Osteoblast (primary cell): ENCODE results near the gene INAFM2. TPM values are rescaled to one million over a fixed set of nuclear protein-coding genes. Genes with fewer than 3 reads are reported as not detected.

Source experiments
- DNase-seq: peaks from one replicate; pipeline ENCODE4 v3.0.0; 2011; ENCODE audit warnings: low spot score, mixed read lengths; ENCODE audit not compliant: insufficient read length; ENCODE audit errors: missing footprints
- H2AFZ ChIP-seq: 2 replicates; pipeline ENCODE4 v1.6.0; 2011; ENCODE audit warnings: mild to moderate bottlenecking, low read length
- H3K27ac ChIP-seq: 2 replicates; pipeline ENCODE4 v1.5.1; 2011; ENCODE audit warnings: mild to moderate bottlenecking, low read depth, low read length, moderate library complexity
- H3K27me3 ChIP-seq: 2 replicates; pipeline ENCODE4 v1.6.0; 2012; ENCODE audit warnings: mild to moderate bottlenecking, control low read depth, inconsistent platforms, low read length, moderate library complexity; ENCODE audit not compliant: insufficient read depth
- H3K36me3 ChIP-seq: 2 replicates; pipeline ENCODE4 v1.5.1; 2011; ENCODE audit warnings: mild to moderate bottlenecking, low read length, control low read depth, moderate library complexity; ENCODE audit not compliant: insufficient read depth
- H3K4me1 ChIP-seq: 2 replicates; pipeline ENCODE4 v1.5.1; 2011; ENCODE audit warnings: mild to moderate bottlenecking, low read length, control low read depth, moderate library complexity; ENCODE audit not compliant: insufficient read depth
- H3K4me2 ChIP-seq: 2 replicates; pipeline ENCODE4 v1.6.0; 2011; ENCODE audit warnings: mild to moderate bottlenecking, low read length; ENCODE audit not compliant: insufficient read depth
- H3K4me3 ChIP-seq: fragments of 200-600 bp; sonication (generic); 3 replicates; pipeline ENCODE4 v1.5.1; 2012; ENCODE audit warnings: mild to moderate bottlenecking, low read length, inconsistent platforms; ENCODE audit not compliant: insufficient read depth
- H3K79me2 ChIP-seq: 2 replicates; pipeline ENCODE4 v1.6.0; 2012; ENCODE audit warnings: mild to moderate bottlenecking, low read length, control low read depth, inconsistent platforms; ENCODE audit not compliant: insufficient read depth
- H3K9me3 ChIP-seq: 2 replicates; pipeline ENCODE4 v1.5.1; 2011; ENCODE audit warnings: low read depth, low read length, control low read depth
- H4K20me1 ChIP-seq: 2 replicates; pipeline ENCODE4 v1.6.0; 2012; ENCODE audit warnings: mild to moderate bottlenecking, low read length, control low read depth; ENCODE audit not compliant: insufficient read depth
- CTCF ChIP-seq: IDR thresholded peaks from 2 replicates; pipeline ENCODE4 v1.5.1; 2011; ENCODE audit warnings: mild to moderate bottlenecking, low read depth, low read length, moderate library complexity; ENCODE audit errors: extremely low read depth
- total RNA-seq: library from RNA; depleted of rRNA; stranded (reverse); fragments of >200 nt; gene quantifications from 2 replicates; pipeline ENCODE4 v1.2.3, GENCODE V29; 2012

INAFM2 gene
- total RNA-seq, 1 donor, result 17.7 TPM

DNA sequence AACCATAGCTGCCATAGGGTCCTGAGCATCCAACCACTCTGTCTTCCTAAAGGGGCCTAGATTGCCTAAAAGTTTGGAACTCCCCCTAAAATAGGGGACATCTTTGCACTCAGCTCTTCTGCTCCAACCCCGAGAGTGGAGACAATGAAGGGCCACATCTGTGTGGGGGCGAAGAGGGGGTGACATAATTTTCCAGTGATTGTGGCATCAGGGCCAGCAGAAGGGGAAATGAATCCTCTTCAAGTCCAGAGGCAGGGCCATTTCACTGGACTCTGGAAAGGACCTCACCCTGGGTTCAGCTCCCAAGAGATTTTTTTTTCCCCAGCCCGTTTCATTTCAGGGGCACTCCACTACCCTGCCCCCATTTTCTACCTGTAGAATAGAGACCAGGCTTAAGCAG lies 36.0 kb upstream of the INAFM2 start:
- H3K27ac ChIP-seq, result no peak overlapping the region
- peaks cover 2% of the 10 kb centered on the region for H3K4me1 ChIP-seq
- no peak overlapping the region for H3K4me3 ChIP-seq
- no peak overlapping the region for H3K4me2 ChIP-seq
- no peaks in the 10 kb centered on the region for H4K20me1 ChIP-seq
- H2AFZ ChIP-seq, result no peak overlapping the region
- H3K27me3 ChIP-seq, result peaks cover 30% of the 10 kb centered on the region
- H3K79me2 ChIP-seq, result no peaks in the 10 kb centered on the region
- no peaks in the 10 kb centered on the region for H3K36me3 ChIP-seq
- no peaks in the 10 kb centered on the region for H3K9me3 ChIP-seq
- no peak for DNase-seq
- TF ChIP-seq CTCF, result no peak

DNA sequence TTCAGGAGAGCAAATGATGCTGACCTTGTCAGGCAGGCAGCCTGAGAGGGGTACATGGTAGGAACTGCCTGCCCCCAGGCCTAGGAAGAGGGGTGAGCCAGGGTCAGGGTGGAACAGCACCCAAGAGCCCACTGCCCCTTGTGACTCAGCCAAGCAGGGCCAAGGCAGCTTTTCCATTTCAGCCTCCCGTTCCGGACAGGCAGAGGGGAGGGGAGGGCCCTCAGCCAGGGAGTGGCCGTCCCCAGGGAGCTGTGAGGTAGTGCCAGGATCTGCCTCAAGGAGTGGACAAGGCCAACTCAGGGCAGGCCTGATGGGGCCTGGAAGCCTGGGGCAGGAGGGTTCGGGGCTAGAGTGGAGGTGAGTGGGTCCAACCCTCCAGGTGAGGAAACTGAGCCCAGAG lies 35.5 kb upstream of the INAFM2 start:
- peaks cover 2% of the 10 kb centered on the region for H3K4me1 ChIP-seq
- H3K4me3 ChIP-seq, result no peak overlapping the region
- H3K27me3 ChIP-seq, result peaks cover 27% of the 10 kb centered on the region
- no peak overlapping the region for H2AFZ ChIP-seq
- H4K20me1 ChIP-seq, result no peaks in the 10 kb centered on the region
- H3K36me3 ChIP-seq, result no peaks in the 10 kb centered on the region
- DNase-seq, result no peak
- no peak for TF ChIP-seq CTCF
- H3K4me2 ChIP-seq, result no peak overlapping the region
- H3K9me3 ChIP-seq, result no peaks in the 10 kb centered on the region
- no peaks in the 10 kb centered on the region for H3K79me2 ChIP-seq
- H3K27ac ChIP-seq, result no peak overlapping the region

- peaks cover 21% of the 10 kb centered on the region for H3K27me3 ChIP-seq
- TF ChIP-seq CTCF, result no peak
Measured at GRCh38 chr15:40289140-40289775, 34.2 kb upstream of the INAFM2 start.

DNA sequence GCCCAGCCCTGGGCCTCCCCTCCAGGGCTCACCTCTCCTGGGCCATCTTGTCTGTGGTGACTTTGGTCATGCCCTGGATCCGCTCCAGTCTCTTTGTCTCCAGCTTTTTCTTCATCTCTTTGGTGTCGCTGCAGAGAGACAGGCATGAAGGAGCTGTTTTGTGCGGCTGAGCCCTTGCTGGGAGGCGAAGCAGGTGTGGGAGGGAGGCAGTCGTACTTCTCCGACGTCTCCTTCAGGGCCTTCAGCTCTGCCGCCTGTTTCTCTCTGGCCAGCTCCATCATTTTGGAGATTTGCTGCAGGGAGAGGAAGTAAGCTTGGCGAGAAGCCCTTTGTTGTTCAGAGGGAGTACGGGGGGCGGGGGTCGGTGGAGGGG lies 33.0 kb upstream of the INAFM2 start:
- Histone ChIP-seq H2AFZ (no peak overlapping the region), H3K4me2 (no peak overlapping the region), H3K27ac (no peak overlapping the region), H3K4me1 (peaks cover 2% of the 10 kb centered on the region), H3K27me3 (peaks cover 30% of the 10 kb centered on the region), H3K4me3 (no peak overlapping the region), H3K9me3 (no peaks in the 10 kb centered on the region), H3K36me3 (no peaks in the 10 kb centered on the region), H4K20me1 (no peaks in the 10 kb centered on the region), H3K79me2 (no peaks in the 10 kb centered on the region)
- no peak for TF ChIP-seq CTCF
- DNase-seq, result no peak

More at GRCh38 chr15:40289140-40289775, 34.2 kb upstream of the INAFM2 start:
- H2AFZ ChIP-seq, result no peak overlapping the region
- no peaks in the 10 kb centered on the region for H4K20me1 ChIP-seq
- H3K4me2 ChIP-seq, result no peak overlapping the region
- H3K4me1 ChIP-seq, result peaks cover 2% of the 10 kb centered on the region
- no peaks in the 10 kb centered on the region for H3K36me3 ChIP-seq
- DNase-seq, result no peak
- no peak overlapping the region for H3K27ac ChIP-seq
- H3K79me2 ChIP-seq, result no peaks in the 10 kb centered on the region
- no peaks in the 10 kb centered on the region for H3K9me3 ChIP-seq
- H3K4me3 ChIP-seq, result no peak overlapping the region
